IPS-20b (cell line): Measurements from ENCODE around the gene HYDIN.
"Not testable (repeated sequence)": the region's sequence is repeated elsewhere in the genome, so short reads cannot be mapped to it uniquely, and the experiment has no call there.

Experiments used
- H3K27ac ChIP-seq: one replicate; pipeline ENCODE4 v1.5.1; 2013; ENCODE audit warnings: low read length
- H3K27me3 ChIP-seq: 2 replicates; pipeline ENCODE4 v1.6.1; 2013; ENCODE audit warnings: mild to moderate bottlenecking, low read length, inconsistent platforms; ENCODE audit not compliant: insufficient read depth
- H3K36me3 ChIP-seq: 2 replicates; pipeline ENCODE4 v1.6.1; 2013; ENCODE audit warnings: low read depth, mild to moderate bottlenecking, inconsistent platforms, low read length, moderate library complexity; ENCODE audit not compliant: insufficient read depth
- H3K4me1 ChIP-seq: 2 replicates; pipeline ENCODE4 v1.6.1; 2013; ENCODE audit warnings: mild to moderate bottlenecking, control low read depth, inconsistent platforms, low read length, moderate library complexity; ENCODE audit not compliant: insufficient read depth
- H3K4me3 ChIP-seq: 2 replicates; pipeline ENCODE4 v1.5.1; 2013; ENCODE audit warnings: mild to moderate bottlenecking, low read length, inconsistent platforms
- H3K9ac ChIP-seq: 2 replicates; pipeline ENCODE4 v1.6.1; 2013; ENCODE audit warnings: low read depth, mild to moderate bottlenecking, inconsistent platforms, low read length, moderate library complexity
- H3K9me3 ChIP-seq: 2 replicates; pipeline ENCODE4 v1.6.1; 2013; ENCODE audit warnings: mild to moderate bottlenecking, low read depth, low read length, inconsistent platforms; ENCODE audit not compliant: insufficient read depth

HYDIN gene

GRCh38 chr16:71080777-71081176, 149.7 kb downstream of the HYDIN start:
- H3K9me3 ChIP-seq, H3K9ac ChIP-seq, H3K36me3 ChIP-seq, H3K27ac ChIP-seq, H3K27me3 ChIP-seq, H3K4me3 ChIP-seq, H3K4me1 ChIP-seq: not testable (repeated sequence)

- H3K4me3 ChIP-seq, H3K9ac ChIP-seq, H3K4me1 ChIP-seq, H3K27me3 ChIP-seq, H3K9me3 ChIP-seq, H3K36me3 ChIP-seq, H3K27ac ChIP-seq: not testable (repeated sequence)
These were observed 150.3 kb downstream of the HYDIN start for GRCh38 chr16:71080262-71080661.

GRCh38 chr16:71070651-71071050, 159.9 kb downstream of the HYDIN start:
- not testable (repeated sequence) for H3K36me3 ChIP-seq, H3K9me3 ChIP-seq

GRCh38 chr16:71069842-71070241, 160.7 kb downstream of the HYDIN start:
- not testable (repeated sequence) for H3K4me1 ChIP-seq, H3K9ac ChIP-seq, H3K9me3 ChIP-seq, H3K4me3 ChIP-seq, H3K27ac ChIP-seq, H3K36me3 ChIP-seq, H3K27me3 ChIP-seq

More at GRCh38 chr16:71070651-71071050, 159.9 kb downstream of the HYDIN start:
- H3K27ac ChIP-seq, H3K27me3 ChIP-seq, H3K4me3 ChIP-seq, H3K4me1 ChIP-seq, H3K9ac ChIP-seq: not testable (repeated sequence)

GRCh38 chr16:71053897-71054609, 176.5 kb downstream of the HYDIN start:
- not testable (repeated sequence) for H3K4me1 ChIP-seq, H3K36me3 ChIP-seq, H3K27ac ChIP-seq, H3K27me3 ChIP-seq, H3K4me3 ChIP-seq, H3K9me3 ChIP-seq, H3K9ac ChIP-seq

- not testable (repeated sequence) for H3K36me3 ChIP-seq, H3K27ac ChIP-seq, H3K27me3 ChIP-seq, H3K9me3 ChIP-seq, H3K4me3 ChIP-seq, H3K9ac ChIP-seq, H3K4me1 ChIP-seq
These were observed 180.2 kb downstream of the HYDIN start for GRCh38 chr16:71050307-71050706.

GRCh38 chr16:71039368-71040111, 191.0 kb downstream of the HYDIN start:
- not testable (repeated sequence) for H3K27me3 ChIP-seq

GRCh38 chr16:71038421-71038820, 192.1 kb downstream of the HYDIN start:
- H3K4me1 ChIP-seq, H3K27ac ChIP-seq, H3K9me3 ChIP-seq, H3K9ac ChIP-seq, H3K27me3 ChIP-seq, H3K4me3 ChIP-seq, H3K36me3 ChIP-seq: not testable (repeated sequence)

More at GRCh38 chr16:71039368-71040111, 191.0 kb downstream of the HYDIN start:
- not testable (repeated sequence) for H3K27ac ChIP-seq, H3K9ac ChIP-seq, H3K4me3 ChIP-seq, H3K36me3 ChIP-seq, H3K4me1 ChIP-seq, H3K9me3 ChIP-seq

- H3K27me3 ChIP-seq, H3K4me3 ChIP-seq, H3K9ac ChIP-seq, H3K9me3 ChIP-seq, H3K36me3 ChIP-seq, H3K4me1 ChIP-seq, H3K27ac ChIP-seq: not testable (repeated sequence)
These were observed 192.5 kb downstream of the HYDIN start for GRCh38 chr16:71037987-71038386.

- H3K27ac ChIP-seq, H3K27me3 ChIP-seq, H3K9me3 ChIP-seq, H3K36me3 ChIP-seq, H3K4me1 ChIP-seq, H3K4me3 ChIP-seq, H3K9ac ChIP-seq: not testable (repeated sequence)
These were observed 202.3 kb downstream of the HYDIN start for GRCh38 chr16:71028032-71028727.

- not testable (repeated sequence) for H3K4me1 ChIP-seq, H3K9ac ChIP-seq, H3K36me3 ChIP-seq, H3K27me3 ChIP-seq, H3K27ac ChIP-seq, H3K4me3 ChIP-seq, H3K9me3 ChIP-seq
These were observed 203.0 kb downstream of the HYDIN start for GRCh38 chr16:71027511-71027910.

- H3K9me3 ChIP-seq = not testable (repeated sequence)
These were observed 206.6 kb downstream of the HYDIN start for GRCh38 chr16:71023851-71024439.

More at GRCh38 chr16:71023851-71024439, 206.6 kb downstream of the HYDIN start:
- not testable (repeated sequence) for H3K4me1 ChIP-seq, H3K9ac ChIP-seq, H3K27ac ChIP-seq, H3K4me3 ChIP-seq, H3K27me3 ChIP-seq, H3K36me3 ChIP-seq
